Tibial nerve (tissue), 4 donors: Measurements from ENCODE around the gene OR7C2. TPM values are rescaled to one million over a fixed set of nuclear protein-coding genes. Genes with fewer than 3 reads are reported as not detected.
"Not testable (repeated sequence)": the region's sequence is repeated elsewhere in the genome, so short reads cannot be mapped to it uniquely, and the experiment has no call there.

ENCODE experiments used
- DNase-seq, 2 donors: peaks; one replicate each; pipeline ENCODE4 v3.0.0-alpha.2; 2019; ENCODE audit warnings: low spot score in 2 of 2
- H3K27ac ChIP-seq, 4 donors: fragments of 200-600 bp; sonication (generic) in 3 of 4; one replicate each; pipeline ENCODE4 v1.5.1; 2017 to 2019; ENCODE audit warnings: mild to moderate bottlenecking in 1 of 4
- H3K27me3 ChIP-seq, 2 donors: fragments of 200-600 bp; sonication (generic) in 1 of 2; one replicate each; pipeline versions ENCODE4 v1.5.1 to v1.6.0; 2017 to 2019
- H3K36me3 ChIP-seq, 3 donors: fragments of 200-600 bp; sonication (generic); one replicate each; pipeline ENCODE4 v1.5.1; 2018 to 2019
- H3K4me1 ChIP-seq, 4 donors: fragments of 200-600 bp; sonication (generic) in 3 of 4; one replicate each; pipeline ENCODE4 v1.5.1; 2017 to 2019
- H3K4me3 ChIP-seq, 4 donors: fragments of 200-600 bp; sonication (generic) in 3 of 4; one replicate each; pipeline ENCODE4 v1.5.1; 2017 to 2019; ENCODE audit warnings: mild to moderate bottlenecking in 1 of 4, moderate library complexity in 1 of 4
- H3K9me3 ChIP-seq, 4 donors: fragments of 200-600 bp; sonication (generic) in 3 of 4; one replicate each; pipeline ENCODE4 v1.5.1; 2017 to 2019
- CTCF ChIP-seq, 5 experiments: fragments of 200-600 bp in 3 of 5; fragments of 450-650 bp in 2 of 5; sonication (generic) in 3 of 5; IDR thresholded peaks; one replicate each; pipeline ENCODE4 v1.5.1; 2016 to 2019; ENCODE audit warnings: antibody characterized with exemption in 5 of 5, mild to moderate bottlenecking in 3 of 5, moderate library complexity in 2 of 5
- EP300 ChIP-seq, 2 donors: sonication (generic); formaldehyde crosslinking; IDR thresholded peaks; one replicate each; pipeline ENCODE4 v1.6.1; 2017; ENCODE audit warnings: antibody characterized with exemption in 2 of 2, mild to moderate bottlenecking in 1 of 2
- POLR2A ChIP-seq, 2 donors: fragments of 450-650 bp; IDR thresholded peaks; one replicate each; pipeline ENCODE4 v1.6.1; 2017; ENCODE audit warnings: antibody characterized with exemption in 2 of 2, mild to moderate bottlenecking in 2 of 2, moderate library complexity in 2 of 2
- WGBS, 2 donors: methylation state at CpG; one replicate each; pipeline ENCODE4 v1.1.5; 2018; 5-methylcytosine and 5-hydroxymethylcytosine counted together
- total RNA-seq, 4 donors: library from RNA; depleted of rRNA; stranded (reverse); fragments of >200 nt; gene quantifications; one replicate each; pipeline ENCODE4 v1.1.0, GENCODE V29; 2016

The OR7C2 gene
- total RNA-seq, 4 donors from 2014 or later, result not detected

- no peak for DNase-seq
- no peak overlapping the region for H3K4me3 ChIP-seq
- no peaks in the 10 kb centered on the region for H3K36me3 ChIP-seq
- H3K27ac ChIP-seq, result no peak overlapping the region
- 58 to 71% methylated on average over 1 of the region's 1 CpG for WGBS, 2 donors
- H3K4me1 ChIP-seq, result no peaks in the 10 kb centered on the region
- TF ChIP-seq EP300 (IDR thresholded peaks at IDR 0.05), result no peak
- TF ChIP-seq CTCF (IDR thresholded peaks at IDR 0.05), result no peak
- TF ChIP-seq POLR2A (IDR thresholded peaks at IDR 0.05), result no peak
- H3K27me3 ChIP-seq, result no peaks in the 10 kb centered on the region
- peaks cover 0 to 19% (median 2%) of the 10 kb centered on the region in 4 donors for H3K9me3 ChIP-seq
These were observed 7.8 kb upstream of the OR7C2 start for GRCh38 chr19:14933506-14933905.

- no peak for DNase-seq
- Histone ChIP-seq H3K36me3 (no peaks in the 10 kb centered on the region), H3K27ac (no peak overlapping the region), H3K4me1 (no peaks in the 10 kb centered on the region), H3K27me3 (no peaks in the 10 kb centered on the region), H3K9me3 (no peaks in the 10 kb centered on the region), H3K4me3 (no peak overlapping the region)
- 75 to 82% methylated on average over 6 of the region's 6 CpGs for WGBS, 2 donors
- TF ChIP-seq POLR2A (IDR thresholded peaks at IDR 0.05) (no peak), EP300 (IDR thresholded peaks at IDR 0.05) (no peak), CTCF (IDR thresholded peaks at IDR 0.05) (no peak)
These were observed 1.0 kb upstream of the OR7C2 start for GRCh38 chr19:14940266-14940665.

DNA sequence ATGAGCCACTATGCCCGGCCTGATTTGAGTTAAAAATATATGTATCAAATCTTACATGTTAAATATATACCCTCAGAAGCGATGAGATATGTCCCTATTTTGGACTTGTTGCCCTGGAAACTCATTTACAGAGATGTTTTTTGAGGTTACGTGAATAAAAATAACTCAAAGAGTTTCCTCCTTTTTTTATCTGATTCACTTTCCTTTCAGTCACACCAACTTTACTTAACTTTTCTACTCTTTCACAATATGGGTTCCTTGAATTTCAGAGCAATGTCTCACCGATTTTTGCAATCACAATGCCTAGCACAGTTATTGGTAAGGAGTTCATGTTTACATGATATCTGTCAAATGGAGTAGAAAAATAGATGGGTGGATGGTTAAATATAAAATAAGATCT is 2.3 kb downstream of the OR7C2 start:
- Histone ChIP-seq H3K27ac (no peak overlapping the region), H3K4me3 (no peak overlapping the region), H3K4me1 (no peaks in the 10 kb centered on the region), H3K36me3 (no peaks in the 10 kb centered on the region), H3K9me3 (no peaks in the 10 kb centered on the region), H3K27me3 (no peaks in the 10 kb centered on the region)
- no peak for TF ChIP-seq CTCF (IDR thresholded peaks at IDR 0.05)
- TF ChIP-seq POLR2A (IDR thresholded peaks at IDR 0.05), result no peak
- no peak for TF ChIP-seq EP300 (IDR thresholded peaks at IDR 0.05)
- 56 to 70% methylated on average over 4 of the region's 4 CpGs for WGBS, 2 donors
- DNase-seq, result no peak

DNA sequence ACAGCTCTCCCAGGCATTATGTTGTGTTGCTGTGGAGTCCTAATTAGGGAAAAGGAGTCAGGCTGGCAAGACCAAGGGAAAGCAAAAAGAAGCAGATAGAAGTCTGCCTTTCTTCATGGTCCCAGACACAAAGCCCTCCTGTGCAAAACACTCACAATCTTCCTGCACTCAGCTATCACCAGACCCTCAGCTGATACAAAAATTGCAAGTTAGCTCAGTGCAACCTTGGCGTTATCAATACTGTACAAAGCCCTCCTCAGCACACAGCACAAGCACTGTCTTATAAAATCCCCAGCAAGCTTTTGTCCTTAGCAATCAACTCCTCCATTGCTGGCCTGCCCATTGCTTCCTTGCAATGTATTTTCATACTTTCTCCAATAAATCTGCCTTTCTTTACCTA is 3.2 kb downstream of the OR7C2 start:
- H3K9me3 ChIP-seq, result no peaks in the 10 kb centered on the region
- H3K27ac ChIP-seq, result no peak overlapping the region
- no peaks in the 10 kb centered on the region for H3K4me1 ChIP-seq
- H3K36me3 ChIP-seq, result no peaks in the 10 kb centered on the region
- H3K27me3 ChIP-seq, result no peaks in the 10 kb centered on the region
- no peak overlapping the region for H3K4me3 ChIP-seq
- 77 to 78% methylated on average over 1 of the region's 1 CpG for WGBS, 2 donors
- DNase-seq, result no peak
- no peak for TF ChIP-seq CTCF (IDR thresholded peaks at IDR 0.05)

DNA sequence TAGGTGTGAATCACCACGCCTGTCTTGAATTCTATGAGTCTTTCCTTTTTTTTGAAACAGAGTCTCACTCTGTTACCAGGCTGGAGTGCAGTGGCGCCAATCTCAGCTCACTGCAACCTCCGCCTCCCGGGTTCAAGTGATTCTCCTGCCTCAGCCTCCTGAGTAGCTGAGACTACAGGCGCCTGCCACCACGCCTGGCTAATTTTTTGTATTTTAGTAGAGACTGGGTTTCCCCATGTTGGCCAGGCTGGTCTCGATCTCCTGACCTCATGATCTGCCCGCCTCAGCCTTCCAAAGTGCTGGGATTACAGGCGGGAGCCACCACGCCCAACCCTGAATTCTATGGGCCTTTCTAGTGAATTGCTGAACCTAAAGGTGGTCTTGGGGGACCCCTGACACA is 8.1 kb downstream of the OR7C2 start:
- 85 to 86% methylated on average over 10 of the region's 10 CpGs for WGBS, 2 donors
- not testable (repeated sequence) for H3K9me3 ChIP-seq, H3K36me3 ChIP-seq, H3K27ac ChIP-seq, DNase-seq, H3K4me1 ChIP-seq, H3K27me3 ChIP-seq, H3K4me3 ChIP-seq

- H3K4me1 ChIP-seq, result no peaks in the 10 kb centered on the region
These were observed 8.6 kb downstream of the OR7C2 start for GRCh38 chr19:14949876-14950275.

More at GRCh38 chr19:14949876-14950275, 8.6 kb downstream of the OR7C2 start:
- H3K27ac ChIP-seq, result no peak overlapping the region
- H3K27me3 ChIP-seq, result no peaks in the 10 kb centered on the region
- TF ChIP-seq POLR2A (IDR thresholded peaks at IDR 0.05) (no peak), EP300 (IDR thresholded peaks at IDR 0.05) (no peak), CTCF (IDR thresholded peaks at IDR 0.05) (no peak)
- H3K9me3 ChIP-seq, result peaks cover 0 to 7% (median 0%) of the 10 kb centered on the region in 4 donors
- 59 to 61% methylated on average over 8 of the region's 8 CpGs for WGBS, 2 donors
- no peaks in the 10 kb centered on the region for H3K36me3 ChIP-seq
- no peak for DNase-seq
- no peak overlapping the region for H3K4me3 ChIP-seq
